ENCODE data around the gene SNRK. TPM values are rescaled to one million over a fixed set of nuclear protein-coding genes. Genes with fewer than 3 reads are reported as not detected.

Gene SNRK
- total RNA-seq, 1 donor from 2014 or later = 46.3 TPM

- DNase-seq = no peak
- Histone ChIP-seq H3K27me3 (no peaks in the 10 kb centered on the region), H3K27ac (peak overlapping the region; percentile 17), H3K9me3 (no peaks in the 10 kb centered on the region), H3K4me3 (no peak overlapping the region), H3K36me3 (no peaks in the 10 kb centered on the region), H3K4me1 (peaks cover 5% of the 10 kb centered on the region)
- intact Hi-C loops (cut with DNase I) = no loop called here
- TF ChIP-seq CTCF (IDR thresholded peaks at IDR 0.05) = no peak
- ATAC-seq = no peak
Observed at GRCh38 chr3:43366481-43366880, 80.1 kb downstream of the SNRK start.

- Histone ChIP-seq H3K4me3 (no peak overlapping the region), H3K27me3 (no peaks in the 10 kb centered on the region), H3K36me3 (no peaks in the 10 kb centered on the region), H3K4me1 (peaks cover 5% of the 10 kb centered on the region), H3K27ac (no peak overlapping the region), H3K9me3 (no peaks in the 10 kb centered on the region)
- intact Hi-C loops (cut with DNase I) = no loop called here
- TF ChIP-seq CTCF (IDR thresholded peaks at IDR 0.05) = no peak
- no peak for DNase-seq
- no peak for ATAC-seq
Observed at GRCh38 chr3:43366885-43367284, 80.5 kb downstream of the SNRK start.

GRCh38 chr3:43369404-43370292 is 83.3 kb downstream of the SNRK start:
- Histone ChIP-seq H3K4me3 (no peak overlapping the region), H3K36me3 (no peaks in the 10 kb centered on the region), H3K9me3 (no peaks in the 10 kb centered on the region), H3K4me1 (no peaks in the 10 kb centered on the region), H3K27ac (no peak overlapping the region), H3K27me3 (no peaks in the 10 kb centered on the region)
- ATAC-seq (peak; percentile 84), DNase-seq (no peak)
- intact Hi-C loops (cut with DNase I) = no loop called here
- TF ChIP-seq CTCF (IDR thresholded peaks at IDR 0.05) = no peak

GRCh38 chr3:43370293-43370980 is 84.1 kb downstream of the SNRK start:
- DNase-seq (no peak), ATAC-seq (no peak)
- Histone ChIP-seq H3K4me1 (no peaks in the 10 kb centered on the region), H3K9me3 (no peaks in the 10 kb centered on the region), H3K36me3 (no peaks in the 10 kb centered on the region), H3K4me3 (no peak overlapping the region), H3K27ac (no peak overlapping the region), H3K27me3 (no peaks in the 10 kb centered on the region)
- intact Hi-C loops (cut with DNase I) = no loop called here
- TF ChIP-seq CTCF (IDR thresholded peaks at IDR 0.05) = no peak

- ATAC-seq = no peak
- Histone ChIP-seq H3K36me3 (no peaks in the 10 kb centered on the region), H3K4me3 (no peak overlapping the region), H3K27me3 (no peaks in the 10 kb centered on the region), H3K9me3 (no peaks in the 10 kb centered on the region), H3K27ac (no peak overlapping the region), H3K4me1 (no peaks in the 10 kb centered on the region)
- intact Hi-C loops (cut with DNase I) = no loop called here
- TF ChIP-seq CTCF (IDR thresholded peaks at IDR 0.05) = no peak
- no peak for DNase-seq
Observed at GRCh38 chr3:43371494-43371893, 85.2 kb downstream of the SNRK start.

All from upper lobe of right lung (tissue), 1 donor.